IPS DF 6.9 (cell line): ENCODE results near the gene LDB2.

Source experiments
- DNase-seq: peaks from one replicate; pipeline ENCODE4 v3.0.0-alpha.2; 2013; ENCODE audit warnings: low read depth, low spot score
- H3K27ac ChIP-seq: one replicate; pipeline ENCODE4 v1.5.1; 2013; ENCODE audit warnings: low read length, control low read depth
- H3K27me3 ChIP-seq: 2 replicates; pipeline ENCODE4 v1.6.1; 2013; ENCODE audit warnings: mild to moderate bottlenecking, low read length; ENCODE audit not compliant: control insufficient read depth, insufficient read depth
- H3K36me3 ChIP-seq: 2 replicates; pipeline ENCODE4 v1.6.1; 2013; ENCODE audit warnings: low read length; ENCODE audit not compliant: control insufficient read depth, insufficient read depth
- H3K4me1 ChIP-seq: 2 replicates; pipeline ENCODE4 v1.6.1; 2013; ENCODE audit warnings: low read length; ENCODE audit not compliant: control insufficient read depth, insufficient read depth
- H3K4me3 ChIP-seq: 2 replicates; pipeline ENCODE4 v1.5.1; 2013; ENCODE audit warnings: mild to moderate bottlenecking, low read length
- H3K9me3 ChIP-seq: 2 replicates; pipeline ENCODE4 v1.6.1; 2013; ENCODE audit warnings: low read length, inconsistent platforms; ENCODE audit not compliant: control insufficient read depth, insufficient read depth
- WGBS: extraction: QIAGEN DNeasy Blood & Tissue Kit; methylation state at CpG from one replicate; pipeline ENCODE4 v1.1.7; 2013; ENCODE audit warnings: mixed read lengths, missing lambda C conversion rate; ENCODE audit not compliant: insufficient read length, insufficient coverage; 5-methylcytosine and 5-hydroxymethylcytosine counted together

The LDB2 gene

DNA sequence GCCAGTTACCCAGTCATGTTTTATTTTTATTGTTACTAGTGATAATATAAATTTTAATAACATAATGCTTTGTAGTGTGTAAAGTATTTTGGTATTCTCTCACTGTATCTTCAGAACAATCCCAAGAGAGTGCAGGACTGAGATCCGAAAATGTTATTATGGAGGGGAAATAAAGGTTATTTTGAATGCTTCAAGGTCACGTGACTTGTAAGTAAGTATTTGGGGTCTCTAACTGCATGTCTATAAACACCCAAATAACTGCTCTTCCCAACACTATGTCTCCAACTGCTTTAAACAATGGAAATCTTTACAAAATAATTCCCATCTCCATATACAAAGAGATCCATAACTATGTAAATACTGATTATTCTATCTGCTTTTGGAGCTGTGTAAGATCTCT, 302.2 kb downstream of the LDB2 start:
- H3K9me3 ChIP-seq, result no peaks in the 10 kb centered on the region
- H3K27me3 ChIP-seq, result no peaks in the 10 kb centered on the region
- DNase-seq, result no peak
- WGBS, result no CpG with 5 or more reads among the region's 2 CpGs
- no peak overlapping the region for H3K4me3 ChIP-seq
- H3K27ac ChIP-seq, result no peak overlapping the region
- peaks cover 4% of the 10 kb centered on the region; the same call in 1 of the 2 replicates for H3K4me1 ChIP-seq
- H3K36me3 ChIP-seq, result no peaks in the 10 kb centered on the region

GRCh38 chr4:16594128-16594527, 304.3 kb downstream of the LDB2 start:
- no peak for DNase-seq
- no CpG with 5 or more reads among the region's 2 CpGs for WGBS
- Histone ChIP-seq H3K27ac (no peak overlapping the region), H3K9me3 (no peaks in the 10 kb centered on the region), H3K27me3 (no peaks in the 10 kb centered on the region), H3K36me3 (no peaks in the 10 kb centered on the region), H3K4me1 (peaks cover 6% of the 10 kb centered on the region), H3K4me3 (no peak overlapping the region)

DNA sequence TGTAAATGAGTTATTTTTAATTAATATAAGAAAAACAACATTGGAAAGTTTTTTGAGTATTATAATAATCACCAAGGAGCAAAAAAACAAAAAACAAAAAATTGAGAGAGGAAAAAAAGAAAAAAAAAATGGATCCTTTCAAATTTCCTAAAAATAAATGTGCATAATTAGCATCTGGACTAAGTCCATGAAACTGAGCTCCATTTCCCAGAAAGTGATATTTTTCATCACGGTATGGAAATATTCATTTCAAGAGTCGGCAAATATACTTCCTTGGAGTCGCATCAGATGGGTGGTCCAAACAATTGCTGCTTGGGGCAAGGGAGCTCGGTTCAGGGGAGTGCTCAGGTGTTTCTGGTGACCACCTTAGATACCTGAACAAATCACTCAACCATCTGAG, 305.1 kb downstream of the LDB2 start:
- peaks cover 6% of the 10 kb centered on the region for H3K4me1 ChIP-seq
- no peaks in the 10 kb centered on the region for H3K27me3 ChIP-seq
- no peaks in the 10 kb centered on the region for H3K36me3 ChIP-seq
- no CpG with 5 or more reads among the region's 4 CpGs for WGBS
- no peaks in the 10 kb centered on the region for H3K9me3 ChIP-seq
- no peak overlapping the region for H3K4me3 ChIP-seq
- no peak overlapping the region for H3K27ac ChIP-seq
- no peak for DNase-seq

DNA sequence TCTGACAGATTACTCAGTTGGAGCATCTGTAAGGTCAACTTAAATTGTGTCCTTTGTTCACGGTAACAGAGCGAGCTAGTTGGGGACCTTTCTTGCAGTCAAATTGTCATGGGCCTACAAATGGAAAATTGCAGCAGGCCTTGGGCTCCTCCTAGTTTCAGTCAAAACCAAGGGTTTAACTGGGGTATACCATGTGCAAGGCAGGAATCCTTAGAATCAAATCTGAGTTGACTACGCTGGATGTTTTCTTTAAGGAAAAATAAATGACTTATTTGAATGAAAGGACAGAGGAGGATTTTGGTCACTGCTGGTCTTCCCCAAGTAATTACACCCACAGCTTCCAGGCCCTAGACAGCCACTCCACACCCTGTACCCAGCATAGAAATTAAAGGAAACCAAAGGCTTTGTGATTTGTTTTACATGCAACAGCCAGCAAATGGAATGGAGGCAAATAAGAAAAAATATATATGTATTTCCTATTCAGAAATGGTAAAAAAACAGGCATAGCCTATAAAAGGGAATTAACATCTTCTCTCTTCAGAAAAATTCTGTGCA, 307.1 kb downstream of the LDB2 start:
- Histone ChIP-seq H3K27ac (no peak overlapping the region), H3K27me3 (no peaks in the 10 kb centered on the region), H3K4me3 (no peak overlapping the region), H3K9me3 (no peaks in the 10 kb centered on the region), H3K4me1 (peaks cover 2% of the 10 kb centered on the region), H3K36me3 (no peaks in the 10 kb centered on the region)
- DNase-seq, result no peak
- no CpG with 5 or more reads among the region's 3 CpGs for WGBS

- Histone ChIP-seq H3K9me3 (no peaks in the 10 kb centered on the region), H3K36me3 (no peaks in the 10 kb centered on the region), H3K4me3 (no peak overlapping the region), H3K27ac (no peak overlapping the region), H3K4me1 (peaks cover 2% of the 10 kb centered on the region), H3K27me3 (no peaks in the 10 kb centered on the region)
- WGBS, result no CpG with 5 or more reads among the region's 4 CpGs
- DNase-seq, result no peak
Measured at GRCh38 chr4:16590797-16591196, 307.6 kb downstream of the LDB2 start.

- H3K36me3 ChIP-seq, result no peaks in the 10 kb centered on the region
- no CpG with 5 or more reads among the region's 6 CpGs for WGBS
- DNase-seq, result no peak
- H3K4me1 ChIP-seq, result peaks cover 2% of the 10 kb centered on the region
- no peaks in the 10 kb centered on the region for H3K27me3 ChIP-seq
- H3K9me3 ChIP-seq, result no peaks in the 10 kb centered on the region
- H3K27ac ChIP-seq, result no peak overlapping the region
- H3K4me3 ChIP-seq, result no peak overlapping the region
Measured at GRCh38 chr4:16588651-16589050, 309.8 kb downstream of the LDB2 start.

DNA sequence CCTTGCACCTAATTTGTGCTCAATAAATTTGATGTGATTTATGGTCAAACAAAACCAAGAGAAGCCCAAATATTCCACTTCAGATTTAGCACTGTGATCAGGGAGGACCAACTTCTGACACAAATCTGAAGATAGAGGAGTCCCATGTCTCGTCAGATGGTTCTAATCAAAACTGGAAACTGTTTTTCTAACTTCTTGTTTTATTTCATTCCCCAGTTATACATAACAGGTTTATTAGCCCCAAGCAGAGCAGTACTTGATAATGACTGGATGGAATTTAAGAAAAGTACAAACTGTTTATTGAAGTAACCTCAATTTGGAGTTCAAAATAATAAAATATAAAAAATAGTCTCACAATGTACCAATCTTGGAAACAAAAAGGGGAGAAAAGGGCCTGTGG, 310.3 kb downstream of the LDB2 start:
- Histone ChIP-seq H3K27ac (no peak overlapping the region), H3K36me3 (no peaks in the 10 kb centered on the region), H3K4me1 (peaks cover 2% of the 10 kb centered on the region), H3K27me3 (no peaks in the 10 kb centered on the region), H3K4me3 (no peak overlapping the region), H3K9me3 (no peaks in the 10 kb centered on the region)
- no peak for DNase-seq
- no CpG with 5 or more reads among the region's 1 CpG for WGBS

GRCh38 chr4:16585053-16585452, 313.4 kb downstream of the LDB2 start:
- Histone ChIP-seq H3K4me1 (no peaks in the 10 kb centered on the region), H3K27ac (no peak overlapping the region), H3K9me3 (no peaks in the 10 kb centered on the region), H3K4me3 (no peak overlapping the region), H3K27me3 (no peaks in the 10 kb centered on the region), H3K36me3 (no peaks in the 10 kb centered on the region)
- DNase-seq, result no peak
- no CpG with 5 or more reads among the region's 7 CpGs for WGBS

DNA sequence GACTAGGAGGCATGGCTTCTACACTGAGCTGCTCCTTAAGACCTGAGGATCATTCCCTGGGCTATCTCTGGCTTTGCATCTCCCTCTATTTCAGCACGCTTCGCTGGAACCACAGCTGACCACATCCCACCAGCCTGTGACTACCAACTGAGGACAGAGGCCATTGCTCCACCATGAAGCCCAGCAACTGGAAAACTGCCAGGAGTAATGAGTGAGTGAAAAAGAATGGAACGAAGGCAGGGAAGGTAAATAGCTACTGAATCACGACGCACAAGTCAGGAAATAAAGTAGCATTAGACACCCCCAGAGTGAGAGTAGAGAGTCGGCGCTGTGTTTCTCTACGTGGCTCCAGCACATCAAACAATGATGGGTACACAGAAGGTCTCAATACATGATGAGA, 314.7 kb downstream of the LDB2 start:
- no CpG with 5 or more reads among the region's 8 CpGs for WGBS
- Histone ChIP-seq H3K4me1 (no peaks in the 10 kb centered on the region), H3K36me3 (no peaks in the 10 kb centered on the region), H3K27ac (no peak overlapping the region), H3K27me3 (no peaks in the 10 kb centered on the region), H3K4me3 (no peak overlapping the region), H3K9me3 (no peaks in the 10 kb centered on the region)
- no peak for DNase-seq

DNA sequence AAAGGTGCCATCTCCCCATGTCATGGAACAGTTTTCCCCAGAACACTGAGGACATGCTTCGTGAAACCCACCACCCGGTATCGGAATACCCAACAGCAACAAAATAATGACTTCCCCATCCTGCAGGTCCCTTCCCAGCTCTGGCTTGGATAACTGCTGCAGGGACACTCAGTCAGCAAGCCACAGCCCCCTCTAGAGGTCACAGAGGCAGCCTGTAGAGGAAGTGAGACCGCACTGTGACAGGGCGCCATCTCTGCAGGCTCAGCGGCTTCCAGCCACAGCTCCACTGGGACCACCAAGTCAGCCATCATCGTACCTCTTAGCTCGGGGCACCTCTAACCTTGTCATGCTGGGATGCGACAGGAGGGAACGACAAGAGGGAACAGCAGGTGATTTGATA, 315.9 kb downstream of the LDB2 start:
- Histone ChIP-seq H3K27me3 (no peaks in the 10 kb centered on the region), H3K27ac (no peak overlapping the region), H3K4me3 (no peak overlapping the region), H3K9me3 (no peaks in the 10 kb centered on the region), H3K36me3 (no peaks in the 10 kb centered on the region), H3K4me1 (no peaks in the 10 kb centered on the region)
- peak; percentile 25 for DNase-seq
- WGBS, result no CpG with 5 or more reads among the region's 10 CpGs

- H3K9me3 ChIP-seq, result no peaks in the 10 kb centered on the region
- no peaks in the 10 kb centered on the region for H3K27me3 ChIP-seq
- H3K4me1 ChIP-seq, result no peaks in the 10 kb centered on the region
- DNase-seq, result no peak
- no peaks in the 10 kb centered on the region for H3K36me3 ChIP-seq
- no CpG with 5 or more reads among the region's 3 CpGs for WGBS
- H3K27ac ChIP-seq, result no peak overlapping the region
- H3K4me3 ChIP-seq, result no peak overlapping the region
Measured at GRCh38 chr4:16582036-16582435, 316.4 kb downstream of the LDB2 start.
